Fibroblast of gingiva (primary cell): ENCODE results near the gene DNAJC15.
"Not testable (repeated sequence)": the region's sequence is repeated elsewhere in the genome, so short reads cannot be mapped to it uniquely, and the experiment has no call there.

Experiments used
- DNase-seq: peaks from one replicate; pipeline ENCODE4 v3.0.0-alpha.2; 2011; ENCODE audit warnings: low read depth

DNAJC15 gene

DNA sequence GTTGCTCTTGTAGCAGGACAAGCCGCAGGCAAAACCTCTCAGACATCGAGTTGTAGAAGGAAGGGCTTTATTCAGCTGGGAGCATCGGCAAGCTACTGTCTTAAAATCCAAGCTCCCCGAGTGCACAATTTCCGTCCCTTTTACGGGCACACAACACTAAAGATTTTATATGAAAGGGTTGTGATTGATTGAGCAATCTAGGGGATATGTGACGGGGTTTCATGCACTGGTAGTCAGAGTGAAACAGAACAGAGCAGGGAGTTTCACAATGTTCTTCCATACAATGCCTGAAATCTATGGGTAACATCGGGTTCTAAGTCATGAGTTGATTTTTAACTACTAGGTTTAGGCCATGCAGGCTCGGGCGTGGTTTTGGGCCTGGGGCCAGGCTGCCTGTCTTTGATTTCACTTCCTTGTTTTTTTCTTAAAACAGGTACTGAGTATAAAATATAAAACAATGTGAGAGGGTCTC lies 22.0 kb downstream of the DNAJC15 start:
- not testable (repeated sequence) for DNase-seq

GRCh38 chr13:43046259-43046658 lies 22.9 kb downstream of the DNAJC15 start:
- DNase-seq, result no peak

DNA sequence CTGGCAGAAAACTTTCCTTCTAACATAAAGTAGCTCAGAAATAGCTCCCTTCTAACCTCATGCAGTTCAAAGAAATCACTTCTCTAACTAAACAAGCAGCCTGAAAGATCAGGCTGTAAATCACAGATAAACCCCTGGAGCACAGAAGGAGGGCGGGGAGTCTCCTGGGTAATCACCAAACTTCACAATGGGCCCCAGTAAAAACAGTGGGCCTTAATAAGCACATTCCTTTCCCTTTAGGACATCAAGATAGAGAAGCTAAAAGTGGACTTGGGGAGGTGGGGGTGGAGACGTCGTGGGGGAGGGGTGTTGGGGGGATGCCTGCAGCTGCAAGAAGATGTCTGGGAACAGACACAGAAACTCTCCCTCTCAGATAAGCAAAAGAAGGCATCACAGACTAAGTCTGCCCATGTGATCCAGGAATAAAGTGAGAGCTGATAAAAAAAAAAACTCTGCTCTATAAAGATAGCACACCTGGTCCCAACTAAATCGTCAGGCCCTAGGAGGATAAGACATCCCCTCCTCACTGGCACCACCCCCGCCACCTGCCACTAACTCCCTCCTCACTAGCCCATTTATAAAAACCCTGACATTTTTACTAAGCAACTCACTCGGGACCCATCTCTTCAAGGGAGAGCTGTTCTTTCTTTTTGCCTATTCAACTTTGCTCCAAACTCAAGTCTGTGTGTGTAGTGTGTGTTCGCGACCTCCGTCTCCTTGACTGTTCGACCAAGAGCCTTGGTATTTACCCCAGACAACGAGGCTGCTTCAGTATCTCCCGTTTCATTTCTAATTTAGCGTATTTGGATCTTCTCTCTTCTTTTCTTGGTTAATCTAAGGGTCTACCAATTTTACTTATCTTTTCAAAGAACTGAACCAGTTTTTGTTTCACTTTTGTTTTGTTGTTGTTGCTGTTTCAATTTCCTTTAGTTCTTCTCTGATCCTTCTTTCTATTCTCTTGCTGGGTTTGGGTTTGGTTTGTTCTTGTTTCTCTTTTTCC lies 31.7 kb downstream of the DNAJC15 start:
- DNase-seq, result peak; percentile 50

DNA sequence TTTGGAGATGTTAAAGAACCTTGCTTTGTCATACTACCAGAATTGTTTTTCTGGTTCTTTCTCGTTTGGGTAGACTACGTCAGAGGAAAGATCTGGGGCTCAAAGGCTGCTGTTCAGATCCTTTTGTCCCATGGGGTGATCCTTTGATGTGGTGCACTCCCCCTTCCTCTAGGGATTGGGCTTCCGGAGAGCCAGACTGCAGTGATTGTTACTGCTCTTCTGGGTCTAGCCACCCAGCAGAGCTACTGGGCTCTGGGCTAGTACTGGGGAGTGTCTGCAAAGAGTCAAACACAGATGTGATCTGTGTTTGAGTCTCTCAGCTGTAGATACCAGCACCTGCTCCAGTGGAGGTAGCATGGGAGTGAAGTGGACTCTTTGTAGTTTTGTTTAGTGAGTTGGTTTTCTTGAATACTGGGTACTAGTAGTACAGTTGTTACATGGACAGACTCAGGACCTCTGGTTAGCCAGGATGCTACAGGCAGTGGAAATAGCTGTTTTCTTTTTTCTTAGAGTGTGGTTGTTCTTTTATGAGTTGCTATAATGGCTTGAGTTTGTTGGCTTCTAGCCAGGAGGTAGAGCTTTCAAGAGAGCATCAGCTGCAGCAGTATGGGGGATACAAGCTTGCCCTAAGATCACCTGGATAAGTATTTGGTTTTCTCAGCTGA lies 34.4 kb downstream of the DNAJC15 start:
- DNase-seq, result no peak

DNA sequence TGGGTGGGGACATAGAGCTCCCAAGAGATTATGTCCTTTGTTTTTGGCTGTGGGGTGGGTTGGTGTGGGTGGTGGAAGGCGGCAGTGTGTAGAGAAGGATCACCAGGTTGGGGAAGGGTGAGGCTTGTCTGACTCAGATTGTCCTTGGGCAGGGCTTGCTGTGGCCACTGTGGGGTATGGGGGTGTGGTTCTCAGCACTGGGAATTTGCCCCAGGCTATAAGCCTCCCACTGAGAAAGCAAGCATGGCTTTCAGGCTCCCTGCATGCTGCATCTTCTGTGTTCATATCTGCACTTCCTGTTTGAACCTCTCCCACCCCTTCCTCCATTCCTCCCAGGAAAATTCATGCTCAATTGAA lies 34.9 kb downstream of the DNAJC15 start:
- peak; percentile 82 for DNase-seq

GRCh38 chr13:43058831-43059230 lies 35.4 kb downstream of the DNAJC15 start:
- DNase-seq, result no peak

DNA sequence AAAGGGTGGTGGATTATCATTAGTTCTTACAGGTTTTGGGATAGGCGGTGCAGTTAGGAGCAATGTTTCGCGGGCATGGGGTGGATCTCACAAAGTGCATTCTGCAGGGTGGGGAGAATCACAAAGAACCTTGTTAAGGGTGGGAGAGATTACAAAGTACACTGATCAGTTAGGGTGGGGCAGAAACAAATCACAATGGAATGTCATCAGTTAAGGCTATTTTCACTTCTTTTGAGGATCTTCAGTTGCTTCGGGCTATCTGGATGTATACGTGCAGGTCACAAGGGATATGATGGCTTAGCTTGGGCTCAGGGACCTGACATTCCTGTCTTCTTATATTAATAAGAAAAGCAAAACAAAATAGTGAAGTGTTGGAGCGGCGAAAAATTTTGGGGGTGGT lies 36.4 kb downstream of the DNAJC15 start:
- not testable (repeated sequence) for DNase-seq

GRCh38 chr13:43060806-43061205 lies 37.4 kb downstream of the DNAJC15 start:
- DNase-seq, result not testable (repeated sequence)

GRCh38 chr13:43061496-43062280 lies 38.3 kb downstream of the DNAJC15 start:
- DNase-seq, result no peak

- DNase-seq, result no peak
Observed at GRCh38 chr13:43071824-43072223, 48.4 kb downstream of the DNAJC15 start.

DNA sequence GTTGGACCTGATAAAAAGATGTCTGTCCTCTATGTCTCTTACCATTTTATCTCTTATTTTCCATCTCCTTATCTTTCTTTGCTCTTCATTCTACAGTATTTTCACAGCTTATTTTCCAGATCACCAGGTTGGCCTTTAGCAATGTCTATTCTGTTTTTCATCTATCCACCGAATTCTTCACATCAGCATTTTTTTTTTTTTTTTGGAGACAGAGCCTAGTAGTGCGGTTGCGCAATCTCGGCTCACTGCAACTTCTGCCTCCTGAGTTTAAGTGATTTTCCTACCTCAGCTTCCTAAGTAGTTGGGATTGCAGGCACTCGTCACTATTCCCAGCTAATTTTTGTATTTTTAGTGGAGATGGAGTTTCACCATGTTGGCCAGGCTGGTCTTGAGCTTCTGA lies 49.0 kb downstream of the DNAJC15 start:
- peak; percentile 22 for DNase-seq

DNA sequence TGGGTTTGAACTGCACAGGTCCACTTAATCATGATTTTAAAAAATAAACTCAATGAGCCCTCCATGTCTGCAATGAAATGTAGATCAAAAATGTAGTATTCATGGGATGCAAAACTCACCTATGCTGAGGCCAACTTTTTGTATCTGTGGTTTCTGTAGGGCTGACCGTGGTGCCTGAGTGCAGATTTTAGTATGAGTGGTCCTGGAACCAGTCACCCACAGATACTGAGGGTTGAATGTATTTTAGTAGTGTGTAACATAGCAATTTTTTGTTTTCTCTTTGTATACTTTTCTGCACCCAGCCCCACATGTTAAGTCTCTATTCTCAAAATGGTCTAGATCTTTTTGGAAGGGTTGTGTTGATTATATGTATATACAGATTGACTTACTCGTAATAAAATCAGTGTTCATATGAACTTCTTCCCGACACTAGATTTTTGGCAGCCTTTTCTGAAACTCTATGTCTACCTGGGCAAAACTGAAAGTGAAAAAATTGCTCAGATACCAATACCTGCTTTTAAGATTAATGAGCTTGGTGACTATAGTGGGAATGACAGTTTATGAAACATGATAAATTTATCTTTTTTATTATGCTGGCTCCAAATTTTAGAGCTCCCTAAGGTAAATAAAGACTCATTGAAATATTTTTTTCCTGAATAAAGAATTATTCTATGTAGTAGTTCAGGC lies 51.6 kb downstream of the DNAJC15 start:
- no peak for DNase-seq

GRCh38 chr13:43075511-43075902 lies 52.1 kb downstream of the DNAJC15 start:
- not testable (repeated sequence) for DNase-seq

GRCh38 chr13:43077046-43077445 lies 53.7 kb downstream of the DNAJC15 start:
- no peak for DNase-seq

- no peak for DNase-seq
Observed at GRCh38 chr13:43077461-43077860, 54.1 kb downstream of the DNAJC15 start.

DNA sequence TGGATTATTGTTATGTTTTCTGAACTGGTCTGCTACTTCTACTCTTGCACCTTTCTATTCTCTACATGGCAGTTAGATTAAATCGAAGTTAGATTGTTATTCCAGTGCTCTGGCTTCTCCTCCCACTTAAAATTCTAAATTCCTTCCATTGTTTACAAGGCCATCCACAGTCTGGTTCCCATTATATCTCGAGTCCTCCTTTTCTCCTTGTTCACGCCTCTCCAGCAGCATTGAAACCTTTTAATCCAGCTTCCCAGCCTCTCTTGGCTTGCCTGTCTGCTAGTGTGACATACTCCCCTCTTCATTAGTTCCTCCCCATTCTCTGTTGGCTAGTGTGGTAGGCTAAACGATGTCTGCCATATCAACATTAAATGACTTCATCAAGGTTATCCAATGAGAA lies 54.5 kb downstream of the DNAJC15 start:
- DNase-seq, result peak; percentile 34

GRCh38 chr13:43078399-43078798 lies 55.0 kb downstream of the DNAJC15 start:
- DNase-seq, result no peak

- no peak for DNase-seq
Observed at GRCh38 chr13:43079392-43079931, 56.1 kb downstream of the DNAJC15 start.

- no peak for DNase-seq
Observed at GRCh38 chr13:43080199-43080598, 56.8 kb downstream of the DNAJC15 start.

GRCh38 chr13:43081866-43082265 lies 58.5 kb downstream of the DNAJC15 start:
- no peak for DNase-seq

- DNase-seq, result no peak
Observed at GRCh38 chr13:43083750-43084149, 60.4 kb downstream of the DNAJC15 start.
